Medulla oblongata (tissue), 1 donor: ENCODE results near the gene RHBDL1.
"Not testable (repeated sequence)": the region's sequence is repeated elsewhere in the genome, so short reads cannot be mapped to it uniquely, and the experiment has no call there.

Experiments used
- DNase-seq: peaks from one replicate; pipeline ENCODE4 v3.0.0-alpha.2; 2015; ENCODE audit errors: extremely low spot score

Gene RHBDL1

DNA sequence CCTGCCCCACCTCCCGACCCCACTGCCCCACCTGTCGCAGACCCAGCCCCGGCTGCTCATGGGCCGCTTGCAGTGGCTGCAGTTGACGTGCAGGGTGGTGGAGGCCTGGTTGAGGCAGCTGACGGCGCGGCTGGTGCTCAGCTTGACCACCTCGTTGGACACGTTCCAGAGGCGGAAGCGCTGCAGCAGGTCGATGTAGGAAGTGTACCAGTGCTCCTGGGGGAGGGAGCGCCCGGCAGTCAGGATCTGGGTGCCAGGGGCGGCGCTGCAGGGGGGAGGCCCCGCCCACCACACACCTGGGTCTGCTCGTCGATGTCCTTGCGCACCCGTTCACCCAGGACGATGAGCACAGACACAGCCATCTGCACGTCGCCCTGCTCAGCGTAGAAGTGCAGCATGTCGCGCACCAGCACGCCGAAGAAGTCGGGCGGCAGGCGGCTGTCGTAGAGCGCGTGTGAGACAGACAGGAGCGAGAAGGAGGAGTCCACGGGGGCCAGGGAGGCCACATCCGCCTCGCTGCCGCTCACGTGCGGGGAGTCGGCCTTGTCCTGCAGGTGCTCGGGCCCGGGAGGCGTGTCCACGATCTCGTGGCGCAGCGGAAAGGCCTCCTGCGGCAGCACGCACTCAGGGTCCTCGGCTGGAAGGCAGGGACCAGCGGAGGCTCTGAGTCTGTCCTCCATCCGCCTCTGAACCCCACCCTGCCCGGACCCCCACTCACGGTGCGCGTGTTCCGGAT lies 9.7 kb downstream of the RHBDL1 start:
- no peak for DNase-seq

GRCh38 chr16:685967-686366 lies 10.5 kb downstream of the RHBDL1 start:
- no peak for DNase-seq

GRCh38 chr16:686459-687260 lies 11.2 kb downstream of the RHBDL1 start:
- DNase-seq = no peak

- no peak for DNase-seq
Measured at GRCh38 chr16:687499-687898, 12.0 kb downstream of the RHBDL1 start.

DNA sequence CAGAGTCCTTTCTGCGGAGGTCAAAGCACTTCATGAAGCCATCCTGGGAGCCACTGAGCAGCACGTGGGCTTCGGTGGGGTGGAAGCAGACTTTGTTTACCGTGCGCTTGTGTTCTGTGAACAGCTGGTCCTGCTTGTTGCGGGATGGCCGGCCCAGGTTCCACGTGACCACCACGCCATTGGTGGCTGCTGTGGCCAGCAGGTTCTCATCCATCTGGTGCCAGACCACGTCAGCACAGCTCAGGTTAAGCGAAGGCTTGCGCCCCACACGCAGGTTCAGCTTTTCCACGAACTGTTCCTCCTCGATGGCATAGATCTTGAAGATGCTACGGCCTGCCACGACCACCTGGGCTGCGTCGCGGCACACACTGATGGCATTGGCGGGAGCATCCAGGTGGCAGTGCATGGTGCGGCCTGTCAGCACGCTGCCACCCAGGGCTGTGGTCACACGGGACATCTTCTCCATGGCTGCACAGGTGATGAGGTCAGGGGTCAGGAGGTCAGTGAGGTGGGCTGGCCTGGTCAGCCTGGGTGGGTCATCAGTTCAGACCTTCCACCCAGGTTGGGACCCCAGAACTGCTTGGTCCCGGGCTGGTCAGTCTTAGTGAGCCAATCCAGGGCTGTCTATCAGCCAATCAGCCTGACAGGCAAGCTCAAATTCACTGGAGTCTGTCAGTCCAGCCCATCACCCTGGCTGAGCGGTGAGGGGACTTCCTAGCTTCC lies 13.9 kb downstream of the RHBDL1 start:
- no peak for DNase-seq

DNA sequence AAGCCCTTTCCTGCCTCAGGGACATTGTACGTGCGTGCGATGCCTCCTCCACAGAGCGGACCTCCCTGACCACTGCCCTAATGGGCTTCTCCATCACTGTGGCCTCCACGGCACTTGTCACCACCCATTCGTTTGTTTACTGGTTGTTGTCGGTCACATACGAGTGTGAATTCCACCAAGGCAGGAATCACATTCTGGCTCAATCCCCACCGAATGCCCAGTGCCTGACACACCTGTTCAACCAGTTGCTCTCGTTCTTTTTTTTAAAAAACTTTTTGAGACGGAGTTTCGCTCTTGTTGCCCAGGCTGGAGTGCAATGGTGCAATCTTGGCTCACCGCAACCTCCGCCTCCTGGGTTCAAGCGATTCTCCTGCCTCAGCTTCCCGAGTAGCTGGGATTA lies 15.8 kb downstream of the RHBDL1 start:
- DNase-seq = not testable (repeated sequence)

GRCh38 chr16:692356-693108 lies 17.1 kb downstream of the RHBDL1 start:
- DNase-seq = no peak

GRCh38 chr16:693364-693763 lies 17.9 kb downstream of the RHBDL1 start:
- no peak for DNase-seq

DNA sequence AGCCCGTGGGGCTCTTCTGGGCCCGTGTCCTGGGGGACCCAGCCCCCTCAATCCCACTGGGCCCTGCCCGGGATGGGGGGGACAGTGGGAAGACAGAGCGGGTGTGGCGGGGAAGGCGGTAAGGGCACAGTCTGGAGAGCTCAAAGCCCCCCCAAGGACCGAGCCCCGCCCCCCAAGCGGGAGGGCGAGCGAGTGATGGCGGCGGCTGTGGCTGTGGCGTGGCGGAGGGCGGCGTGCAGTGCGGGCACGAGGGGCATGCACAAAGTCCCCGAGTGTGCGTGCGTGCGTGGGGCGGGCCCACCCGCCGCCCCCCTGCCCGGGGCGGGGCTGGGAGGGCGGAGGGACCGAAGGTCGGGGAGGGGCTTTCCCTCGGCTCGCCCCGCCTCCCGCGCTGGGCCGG lies 18.3 kb downstream of the RHBDL1 start:
- no peak for DNase-seq

GRCh38 chr16:694187-694862 lies 18.9 kb downstream of the RHBDL1 start:
- no peak for DNase-seq

GRCh38 chr16:694863-695354 lies 19.4 kb downstream of the RHBDL1 start:
- DNase-seq = no peak

DNA sequence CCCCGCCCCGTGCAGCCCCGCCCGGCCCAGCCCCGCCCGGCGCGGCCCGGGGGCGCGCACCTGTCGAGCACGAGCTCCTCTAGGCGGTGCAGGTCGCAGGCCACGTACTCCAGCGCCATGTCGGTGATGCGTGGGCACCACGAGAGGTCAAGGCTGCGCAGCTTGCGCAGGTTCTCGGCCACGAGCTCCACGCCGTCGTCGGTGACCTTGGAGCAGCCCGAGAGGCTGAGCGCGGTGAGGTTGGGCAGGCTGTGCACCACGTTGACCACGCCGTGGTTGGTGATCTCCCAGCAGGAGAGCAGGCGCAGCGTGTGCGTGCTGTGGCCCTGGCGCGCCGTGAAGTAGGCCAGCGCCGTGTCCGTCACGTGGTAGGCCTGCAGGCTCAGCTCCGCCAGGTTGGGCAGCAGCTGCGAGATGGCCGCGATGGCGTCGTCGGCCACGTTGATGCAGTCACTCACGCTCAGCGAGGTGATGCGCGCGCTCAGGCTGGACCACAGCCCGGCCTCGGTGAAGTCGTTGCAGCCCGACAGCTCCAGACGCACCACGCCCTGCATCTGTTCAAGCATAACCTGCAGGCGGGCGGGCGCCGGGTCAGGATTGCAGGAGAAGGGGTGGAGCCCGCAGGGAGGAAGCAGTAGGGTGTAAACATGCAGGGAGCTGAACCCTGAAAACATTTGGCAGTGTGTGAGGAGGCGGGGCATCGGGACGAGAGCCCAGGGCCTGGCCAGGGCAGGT lies 20.1 kb downstream of the RHBDL1 start:
- DNase-seq = no peak

- no peak for DNase-seq
Measured at GRCh38 chr16:698911-699671, 23.6 kb downstream of the RHBDL1 start.

DNA sequence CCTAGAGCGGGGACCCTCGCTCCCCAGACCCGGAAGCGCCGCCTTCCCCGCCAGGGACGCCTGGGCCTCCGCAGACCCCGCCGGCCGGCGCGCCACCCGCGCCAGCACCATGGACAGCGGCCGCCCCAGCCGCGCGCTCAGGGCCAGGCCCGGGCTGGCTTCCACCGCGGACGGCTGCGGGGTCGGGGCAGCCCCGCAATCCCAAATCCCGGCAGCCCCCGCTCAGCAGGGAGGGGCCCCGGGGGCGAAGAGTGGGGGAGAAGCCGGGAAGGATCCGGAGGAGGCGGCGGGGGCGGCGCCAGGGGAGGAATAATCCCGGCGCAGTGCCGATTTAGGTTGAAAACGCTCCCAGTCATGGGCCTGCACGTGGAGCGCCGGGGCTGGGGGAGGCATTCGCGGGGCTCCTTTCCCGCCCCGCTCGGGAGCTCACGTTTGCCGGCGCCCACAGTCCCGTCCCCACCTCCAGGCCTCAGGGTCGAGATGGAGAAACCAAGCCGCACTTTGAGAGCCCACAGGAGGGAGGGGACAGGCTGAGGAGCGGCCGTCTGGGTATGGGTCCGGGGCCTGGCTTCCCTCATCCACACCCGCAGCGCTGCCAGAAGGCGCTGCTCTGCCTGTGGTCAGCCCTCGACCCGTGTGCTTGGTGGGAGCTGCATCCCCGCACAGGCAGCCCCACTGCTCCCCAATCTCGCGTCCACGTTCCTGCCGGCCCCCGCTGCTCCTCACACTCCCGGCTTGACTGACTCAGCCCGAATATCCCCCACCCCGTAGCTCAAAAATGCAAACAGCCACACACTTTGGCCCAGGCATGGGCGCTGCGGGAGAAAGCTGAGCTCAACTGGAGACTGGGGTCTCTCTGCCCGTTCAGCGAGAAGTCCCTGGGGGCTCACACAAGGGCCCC lies 25.5 kb downstream of the RHBDL1 start:
- DNase-seq = no peak

DNA sequence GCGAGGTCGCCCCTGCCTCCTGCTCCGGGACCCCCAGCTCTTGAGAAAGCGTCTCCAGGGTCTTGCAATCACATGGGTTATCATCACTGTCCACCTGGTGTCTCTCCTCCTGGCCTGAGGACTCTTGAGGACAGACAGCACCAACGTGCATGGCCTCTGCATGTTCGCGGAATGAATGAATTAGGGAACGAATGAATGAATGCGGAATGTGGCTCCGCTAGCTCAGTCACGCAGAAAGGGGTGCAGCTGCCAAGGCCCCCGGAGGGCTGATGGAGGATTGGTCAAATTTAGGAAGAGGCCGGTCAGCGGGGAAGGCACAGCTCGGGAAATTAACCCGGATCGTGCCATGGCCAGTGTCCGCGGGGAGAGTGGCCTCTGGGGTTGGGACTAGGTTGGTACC lies 26.9 kb downstream of the RHBDL1 start:
- DNase-seq = no peak

DNA sequence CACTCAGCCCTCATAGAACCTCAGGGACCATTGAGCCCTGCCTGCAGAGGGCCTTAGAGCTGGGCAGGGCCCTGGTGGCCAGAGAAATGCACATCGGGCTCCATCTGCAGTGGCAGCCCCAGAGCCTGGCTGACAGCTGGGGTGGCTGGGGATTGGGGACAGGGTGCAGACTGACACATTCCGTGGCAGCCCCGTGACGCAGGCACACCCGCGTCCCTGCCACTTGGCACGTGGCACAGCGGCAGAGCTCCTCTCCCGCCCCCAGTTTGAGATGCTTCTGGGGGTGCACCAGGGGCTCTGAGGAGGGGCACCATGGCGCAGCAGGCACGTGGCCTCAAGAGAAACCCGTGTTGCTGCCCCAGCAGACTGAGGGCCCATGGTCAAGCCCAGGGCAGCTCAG lies 27.9 kb downstream of the RHBDL1 start:
- no peak for DNase-seq

DNA sequence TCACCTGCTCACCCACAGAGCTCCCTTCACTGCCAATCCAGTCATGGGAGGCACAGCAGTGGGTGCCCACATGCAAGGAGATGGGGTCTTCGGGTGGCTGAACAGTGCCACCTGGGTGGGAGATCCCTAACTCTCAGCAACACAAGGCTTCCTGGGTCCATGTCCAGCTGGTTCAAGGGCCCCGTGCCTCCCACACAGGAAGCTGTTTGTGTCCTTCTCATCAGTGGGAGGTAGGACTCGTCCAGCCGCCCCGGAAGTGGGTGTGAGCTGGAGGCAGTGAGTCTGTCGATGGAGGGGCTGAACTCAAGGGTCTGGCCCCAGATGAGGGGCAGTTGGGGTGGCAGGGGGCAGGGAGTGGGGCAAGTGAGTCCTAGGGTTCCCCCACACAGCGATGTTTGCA lies 28.6 kb downstream of the RHBDL1 start:
- no peak for DNase-seq

DNA sequence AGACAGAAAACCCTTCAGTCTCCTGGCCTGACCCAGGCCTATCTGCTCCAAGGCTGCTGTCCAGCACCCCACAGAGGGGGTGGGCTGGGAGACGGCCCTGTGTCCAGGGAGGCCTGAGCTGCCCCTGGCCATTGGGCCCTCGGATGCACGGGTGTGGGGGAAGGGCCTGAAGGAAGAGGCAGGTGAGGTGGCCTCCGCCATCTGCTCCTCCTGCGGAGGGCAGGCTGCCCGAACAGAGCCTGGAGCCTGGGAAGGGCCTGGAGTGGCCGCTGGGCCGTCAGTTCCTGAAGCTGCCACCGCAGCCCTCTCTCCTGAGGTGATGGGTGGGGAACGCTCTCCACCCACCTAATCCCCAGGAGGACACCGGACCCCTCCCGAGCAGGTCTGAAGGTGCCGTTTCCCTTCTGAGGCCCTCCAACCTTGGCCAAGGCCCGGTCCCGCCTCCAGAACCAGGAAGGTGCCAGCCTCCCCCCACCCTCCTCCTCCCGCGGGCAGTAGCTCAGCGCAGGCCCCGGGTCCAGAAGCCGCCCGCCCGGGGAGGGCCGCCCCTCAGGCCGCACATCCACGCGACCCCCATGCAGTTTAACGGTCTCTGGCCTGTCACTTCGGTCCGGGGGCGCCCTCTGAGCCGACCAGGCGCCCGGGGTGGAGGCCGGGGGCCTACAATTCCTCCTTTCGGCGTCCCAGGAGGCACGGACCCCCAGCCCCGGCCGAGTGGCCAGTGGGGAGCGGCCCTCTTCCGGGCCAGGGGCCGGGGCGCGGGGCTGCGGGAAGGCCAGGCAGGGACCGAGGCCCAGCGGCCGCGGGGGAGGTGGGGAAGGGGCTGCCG lies 29.3 kb downstream of the RHBDL1 start:
- DNase-seq = no peak
